ENCODE data around the gene RASA2. TPM values are rescaled to one million over a fixed set of nuclear protein-coding genes. Genes with fewer than 3 reads are reported as not detected.
"Not testable (repeated sequence)": the region's sequence is repeated elsewhere in the genome, so short reads cannot be mapped to it uniquely, and the experiment has no call there.

The RASA2 gene
- total RNA-seq, 2 experiments from 2014 or later = 34.7 to 35.0 TPM

DNA sequence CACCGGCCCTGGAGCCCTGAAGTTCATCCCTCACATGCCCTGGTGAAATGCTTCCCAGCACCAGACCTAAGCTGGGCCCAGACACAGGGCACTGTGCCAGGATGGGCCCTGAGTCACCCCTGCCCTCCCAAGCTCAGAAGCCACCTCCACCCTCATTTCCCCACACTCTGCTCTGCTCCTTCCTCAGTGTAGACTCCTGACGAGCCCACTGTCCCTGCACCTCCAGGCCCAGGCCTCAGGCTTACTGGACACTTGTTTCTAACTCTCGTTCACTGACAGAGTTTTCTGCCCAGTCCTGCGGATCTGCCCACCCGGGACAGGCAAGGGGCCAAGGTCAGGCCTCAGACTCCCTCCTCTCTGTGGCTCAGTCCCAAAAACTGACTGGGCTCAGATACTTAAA, 138.7 kb downstream of the RASA2 start:
- no peak overlapping the region for H3K27ac Mint-ChIP-seq
- no peaks in the 10 kb centered on the region for H3K4me1 Mint-ChIP-seq (ENCODE audit: low read depth)
- no peak overlapping the region for H3K4me3 Mint-ChIP-seq
- H3K27me3 Mint-ChIP-seq = no peaks in the 10 kb centered on the region
- ChIA-PET CTCF (interaction anchor here (1.0 kb wide), 1 partner anchor 171 kb away, joined by 4 read pairs; no protein-coding TSS in a partner anchor), POLR2A (no interaction called here)
- intact Hi-C loops (cut with micrococcal nuclease) = loop anchor here (5.0 kb wide), 1 partner anchor 163 kb away; no protein-coding TSS in a partner anchor
- H3K36me3 Mint-ChIP-seq = no peaks in the 10 kb centered on the region
- H3K9me3 Mint-ChIP-seq = peaks cover 16% of the 10 kb centered on the region
- no peak for DNase-seq

DNA sequence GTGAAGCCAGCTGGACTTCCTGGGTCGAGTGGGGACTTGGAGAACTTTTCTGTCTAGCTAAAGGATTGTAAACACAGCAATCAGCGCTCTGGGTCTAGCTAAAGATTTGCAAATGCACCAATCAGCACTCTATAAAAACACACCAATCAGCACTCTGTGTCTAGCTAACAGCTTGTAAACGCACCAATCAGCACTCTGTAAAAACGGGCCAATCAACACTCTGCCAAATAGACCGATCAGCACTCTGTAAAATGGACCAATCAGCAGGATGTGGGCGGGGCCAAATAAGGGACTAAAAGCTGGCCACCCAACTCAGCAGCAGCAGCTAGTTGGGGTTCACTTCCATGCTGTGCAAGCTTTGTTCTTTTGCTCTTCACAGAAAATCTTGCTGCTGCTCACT, 141.5 kb downstream of the RASA2 start:
- H3K9me3 Mint-ChIP-seq = peaks cover 16% of the 10 kb centered on the region
- CTCF ChIA-PET = interaction anchor here (1.8 kb wide), 1 partner anchor 16 kb away, joined by 4 read pairs; no protein-coding TSS in a partner anchor
- H3K4me1 Mint-ChIP-seq (ENCODE audit: low read depth); H3K27me3 Mint-ChIP-seq; H3K36me3 Mint-ChIP-seq; H3K4me3 Mint-ChIP-seq; POLR2A ChIA-PET; H3K27ac Mint-ChIP-seq; DNase-seq: not testable (repeated sequence)
- intact Hi-C loops (cut with micrococcal nuclease) = loop anchor here (5.0 kb wide), 1 partner anchor 166 kb away; no protein-coding TSS in a partner anchor

DNA sequence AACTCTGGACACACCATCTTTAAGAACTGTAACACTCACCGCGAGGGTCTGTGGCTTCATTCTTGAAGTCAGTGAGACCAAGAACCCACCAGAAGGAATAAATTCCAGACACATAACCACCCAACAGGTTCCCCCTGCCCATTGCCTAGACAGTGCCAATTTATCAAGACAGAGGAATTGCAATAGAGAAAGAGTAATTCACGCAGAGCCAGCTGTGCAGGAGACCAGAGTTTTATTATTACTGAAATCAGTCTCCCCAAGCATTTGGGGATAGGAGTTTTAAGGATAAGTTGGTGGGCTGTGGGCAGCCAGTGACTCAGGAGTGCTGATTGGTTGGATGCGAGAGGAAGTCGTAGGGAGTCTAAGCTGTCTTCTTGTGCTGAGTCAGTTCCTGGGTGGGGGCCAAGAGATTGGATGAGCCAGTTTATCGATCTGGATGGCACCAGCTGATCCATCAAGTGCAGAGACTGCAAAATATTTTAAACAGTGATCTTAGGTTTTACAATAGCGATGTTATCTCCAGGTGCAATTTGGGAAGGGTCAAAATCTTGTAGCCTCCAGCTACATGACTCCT, 142.1 kb downstream of the RASA2 start:
- intact Hi-C loops (cut with micrococcal nuclease) = loop anchor here (5.0 kb wide), 1 partner anchor 167 kb away; no protein-coding TSS in a partner anchor
- H3K4me3 Mint-ChIP-seq; H3K36me3 Mint-ChIP-seq; H3K27me3 Mint-ChIP-seq; DNase-seq; H3K27ac Mint-ChIP-seq; POLR2A ChIA-PET; H3K4me1 Mint-ChIP-seq (ENCODE audit: low read depth): not testable (repeated sequence)
- peaks cover 16% of the 10 kb centered on the region for H3K9me3 Mint-ChIP-seq
- CTCF ChIA-PET = interaction anchor here (1.8 kb wide), 1 partner anchor 15 kb away, joined by 4 read pairs; no protein-coding TSS in a partner anchor

DNA sequence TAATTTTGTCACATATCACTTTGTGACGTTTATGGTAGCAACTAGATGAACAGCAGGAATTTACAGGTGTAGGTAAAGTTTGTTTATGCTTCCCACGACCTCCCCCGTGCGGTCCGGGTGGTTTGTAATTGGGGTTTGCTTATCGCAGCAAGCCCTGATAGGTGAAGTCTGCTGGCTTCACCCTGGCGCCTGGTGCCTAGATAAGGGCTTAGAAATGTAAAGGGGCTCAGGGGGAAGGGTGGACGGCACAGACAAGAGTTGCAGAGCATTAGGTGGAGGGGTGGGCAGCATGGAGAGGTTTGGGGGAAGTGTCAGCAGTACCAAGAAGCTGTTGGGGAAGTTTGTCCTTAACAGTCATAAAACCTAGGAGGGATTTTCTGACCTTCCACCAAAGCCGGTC, 143.1 kb downstream of the RASA2 start:
- Mint-ChIP-seq H3K9me3 (peaks cover 16% of the 10 kb centered on the region), H3K4me1 (ENCODE audit: low read depth) (no peaks in the 10 kb centered on the region), H3K4me3 (no peak overlapping the region), H3K27ac (no peak overlapping the region), H3K36me3 (no peaks in the 10 kb centered on the region), H3K27me3 (no peaks in the 10 kb centered on the region)
- intact Hi-C loops (cut with micrococcal nuclease) = loop anchor here (5.0 kb wide), 1 partner anchor 168 kb away; no protein-coding TSS in a partner anchor
- CTCF ChIA-PET = no interaction called here
- POLR2A ChIA-PET = no interaction called here
- DNase-seq = no peak

DNA sequence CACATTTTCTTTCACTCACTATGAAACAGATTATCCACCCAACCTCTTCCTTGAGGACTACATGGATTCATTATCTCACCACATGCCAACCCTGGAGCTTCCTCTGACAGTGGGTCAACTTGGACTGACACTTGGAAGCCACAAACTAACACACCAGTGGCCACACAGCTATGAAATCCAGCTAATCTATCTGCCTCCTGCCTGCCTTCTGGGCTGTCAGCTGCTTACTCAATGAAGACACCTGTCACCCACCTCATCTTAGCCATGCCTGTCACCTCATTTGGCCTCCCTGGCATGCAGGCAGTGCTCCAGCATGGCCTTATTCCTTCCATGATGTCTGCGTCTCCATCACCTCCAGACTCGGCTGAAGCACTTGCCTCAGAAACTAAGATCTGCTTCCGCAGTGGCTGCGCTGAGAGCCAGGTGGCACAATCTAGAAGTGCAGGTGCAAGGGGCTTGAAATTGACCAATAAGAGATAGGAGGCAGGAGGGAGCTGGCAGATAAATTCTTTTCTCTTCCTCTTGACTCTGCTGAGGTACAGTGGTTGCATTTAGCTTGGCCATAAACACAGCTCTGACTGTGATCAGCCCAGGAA, 146.1 kb downstream of the RASA2 start:
- Mint-ChIP-seq H3K27me3 (no peaks in the 10 kb centered on the region), H3K4me3 (no peak overlapping the region), H3K9me3 (peaks cover 16% of the 10 kb centered on the region), H3K36me3 (no peaks in the 10 kb centered on the region), H3K4me1 (ENCODE audit: low read depth) (no peaks in the 10 kb centered on the region), H3K27ac (no peak overlapping the region)
- CTCF ChIA-PET = interaction anchor here (0.7 to 2.0 kb wide), 4 partner anchors 11 to 211 kb away, joined by 3 to 7 read pairs (median 4); no protein-coding TSS in a partner anchor
- intact Hi-C loops (cut with micrococcal nuclease) = no loop called here
- POLR2A ChIA-PET = no interaction called here
- DNase-seq = no peak

DNA sequence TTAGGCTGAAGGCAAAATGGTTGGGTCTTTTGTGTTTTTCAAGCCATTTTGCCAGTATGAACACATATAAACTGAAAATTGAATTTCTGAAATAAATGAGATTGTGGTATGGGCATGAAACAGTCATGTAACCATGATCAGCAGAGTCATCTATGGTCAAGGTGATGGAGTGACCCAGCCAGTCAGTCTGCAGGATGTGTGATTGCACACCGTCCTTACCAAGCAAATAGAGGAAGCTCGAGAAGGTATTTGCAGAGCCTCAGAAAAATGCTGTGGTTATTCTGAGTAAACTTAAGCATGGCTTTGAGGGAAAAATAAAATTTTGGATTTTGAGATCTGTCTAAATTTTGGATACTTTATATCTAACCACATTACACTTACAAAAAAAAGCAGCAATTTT, 155.4 kb downstream of the RASA2 start:
- Mint-ChIP-seq H3K27ac (no peak overlapping the region), H3K27me3 (no peaks in the 10 kb centered on the region), H3K4me3 (no peak overlapping the region), H3K9me3 (no peaks in the 10 kb centered on the region), H3K36me3 (no peaks in the 10 kb centered on the region), H3K4me1 (ENCODE audit: low read depth) (no peaks in the 10 kb centered on the region)
- ChIA-PET CTCF (interaction anchor here (1.1 kb wide), 1 partner anchor 182 kb away, joined by 3 read pairs; no protein-coding TSS in a partner anchor), POLR2A (no interaction called here)
- no peak for DNase-seq
- intact Hi-C loops (cut with micrococcal nuclease) = loop anchor here (10.0 kb wide), 1 partner anchor 67 kb away; no protein-coding TSS in a partner anchor

DNA sequence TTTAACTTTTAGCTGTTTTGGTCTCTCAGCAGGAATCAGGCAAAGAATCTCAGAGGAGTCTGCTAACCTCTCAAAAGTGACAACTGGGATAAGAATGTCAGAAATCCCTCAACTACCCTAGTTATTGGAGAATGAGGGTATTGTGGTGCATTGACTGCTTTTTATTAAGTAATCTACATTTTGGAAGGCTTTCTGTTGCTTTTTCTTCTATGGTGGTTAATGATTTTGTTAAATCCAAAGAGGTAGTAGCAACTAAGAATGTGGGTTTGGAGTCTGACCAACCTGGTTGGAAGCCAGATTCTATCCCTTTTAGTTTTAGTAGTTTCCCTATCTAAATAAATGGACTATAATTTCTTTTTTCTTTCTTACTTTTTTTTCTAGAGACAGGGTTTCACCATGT, 156.6 kb downstream of the RASA2 start:
- no peak for DNase-seq
- Mint-ChIP-seq H3K4me1 (ENCODE audit: low read depth) (no peaks in the 10 kb centered on the region), H3K9me3 (no peaks in the 10 kb centered on the region), H3K27ac (no peak overlapping the region), H3K4me3 (no peak overlapping the region), H3K27me3 (no peaks in the 10 kb centered on the region), H3K36me3 (no peaks in the 10 kb centered on the region)
- POLR2A ChIA-PET = no interaction called here
- CTCF ChIA-PET = interaction anchor here (1.0 to 2.8 kb wide), 7 partner anchors 11 to 338 kb away, joined by 3 to 27 read pairs (median 3); no protein-coding TSS in a partner anchor
- intact Hi-C loops (cut with micrococcal nuclease) = loop anchor here (10.0 kb wide), 1 partner anchor 69 kb away; no protein-coding TSS in a partner anchor

DNA sequence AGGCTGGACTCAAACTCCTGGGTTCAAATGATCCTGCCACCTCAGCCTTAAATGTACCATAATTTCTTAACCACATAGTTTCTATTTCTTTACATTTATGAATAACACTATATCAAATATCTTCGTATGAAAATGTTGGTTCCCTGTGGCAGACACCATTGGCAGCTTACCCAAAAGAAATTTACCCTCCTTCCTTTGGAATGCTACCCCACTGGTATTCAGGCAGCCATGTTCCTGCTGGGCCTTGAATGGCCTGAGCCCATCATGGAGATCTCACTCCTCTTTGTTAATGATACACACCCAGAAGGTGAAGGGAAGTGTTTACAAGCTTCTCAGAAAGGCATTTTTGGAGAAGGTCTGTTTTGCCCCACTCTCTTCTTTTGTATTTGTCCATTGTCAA, 157.0 kb downstream of the RASA2 start:
- no peaks in the 10 kb centered on the region for H3K27me3 Mint-ChIP-seq
- intact Hi-C loops (cut with micrococcal nuclease) = loop anchor here (1.0 to 10.0 kb wide), 3 partner anchors 69 to 341 kb away; no protein-coding TSS in a partner anchor
- CTCF ChIA-PET = interaction anchor here (0.7 to 3.3 kb wide), 13 partner anchors 11 to 339 kb away, joined by 3 to 27 read pairs (median 4); no protein-coding TSS in a partner anchor
- no peak overlapping the region for H3K27ac Mint-ChIP-seq
- no peaks in the 10 kb centered on the region for H3K36me3 Mint-ChIP-seq
- no peaks in the 10 kb centered on the region for H3K9me3 Mint-ChIP-seq
- no peaks in the 10 kb centered on the region for H3K4me1 Mint-ChIP-seq (ENCODE audit: low read depth)
- no peak for DNase-seq
- no peak overlapping the region for H3K4me3 Mint-ChIP-seq
- POLR2A ChIA-PET = no interaction called here

DNA sequence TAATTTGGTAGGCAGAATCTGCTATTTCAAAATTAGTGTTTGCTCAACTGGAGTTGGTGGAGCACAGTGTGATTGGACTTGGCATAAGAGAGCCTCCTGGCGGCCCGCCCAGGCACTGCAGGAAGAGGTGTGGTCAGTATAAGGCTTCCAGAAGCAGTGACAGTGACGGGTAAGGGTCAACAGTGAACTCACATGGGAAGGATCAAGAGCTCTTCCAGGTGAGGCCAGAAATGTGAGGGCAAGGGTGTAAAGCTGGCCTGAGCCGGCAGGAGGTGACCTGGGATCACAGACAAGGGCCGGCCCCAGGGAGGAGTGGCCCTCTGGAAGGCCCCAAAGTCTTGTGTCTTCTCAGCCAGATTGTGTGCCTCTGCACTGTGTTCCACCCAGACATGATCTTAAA, 158.1 kb downstream of the RASA2 start:
- H3K9me3 Mint-ChIP-seq = no peaks in the 10 kb centered on the region
- intact Hi-C loops (cut with micrococcal nuclease) = loop anchor here (1.0 to 10.0 kb wide), 3 partner anchors 70 to 342 kb away; no protein-coding TSS in a partner anchor
- no peaks in the 10 kb centered on the region for H3K4me1 Mint-ChIP-seq (ENCODE audit: low read depth)
- POLR2A ChIA-PET = no interaction called here
- H3K4me3 Mint-ChIP-seq = no peak overlapping the region
- H3K36me3 Mint-ChIP-seq = no peaks in the 10 kb centered on the region
- H3K27me3 Mint-ChIP-seq = no peaks in the 10 kb centered on the region
- peak; percentile 86 for DNase-seq
- CTCF ChIA-PET = interaction anchor here (0.5 to 3.3 kb wide), 16 partner anchors 24 to 772 kb away, joined by 3 to 27 read pairs (median 4); no protein-coding TSS in a partner anchor
- H3K27ac Mint-ChIP-seq = no peak overlapping the region

DNA sequence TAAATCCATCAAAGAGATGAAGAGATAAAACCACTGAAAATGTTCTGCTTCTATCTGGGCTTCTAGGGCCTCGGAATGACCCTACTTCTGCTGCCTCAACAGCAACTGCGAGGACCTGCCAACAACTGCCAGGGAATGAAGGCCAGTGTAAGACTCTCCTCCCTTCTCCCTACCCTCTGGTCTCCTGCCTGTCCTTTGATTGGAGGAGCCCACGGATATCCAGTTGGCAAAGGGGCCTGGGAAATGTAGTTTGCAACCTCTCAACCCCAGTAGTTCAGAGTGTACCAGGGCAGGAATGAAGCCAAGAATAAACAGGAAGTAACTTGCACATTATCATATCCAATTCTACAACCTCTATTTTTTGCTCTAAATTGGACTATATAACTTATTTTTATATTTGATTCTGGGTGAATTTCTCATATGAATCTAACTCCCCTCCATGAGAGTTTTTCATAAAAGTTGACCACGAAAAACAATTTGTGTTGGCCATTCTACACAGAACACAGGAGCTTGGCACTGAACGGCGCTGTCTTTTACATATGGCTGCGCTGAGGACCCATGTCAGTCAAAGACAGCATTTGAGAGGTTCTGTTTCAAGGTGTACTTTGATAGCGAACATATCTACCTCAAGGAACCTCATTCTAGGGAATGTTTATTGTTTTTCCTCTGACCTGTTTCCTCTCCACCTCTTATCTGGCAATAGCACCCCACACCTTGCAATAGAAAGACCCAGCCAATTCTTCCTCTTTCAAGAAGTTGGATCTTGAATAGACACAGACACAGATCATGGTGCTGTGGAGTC, 160.1 kb downstream of the RASA2 start:
- no peaks in the 10 kb centered on the region for H3K27me3 Mint-ChIP-seq
- no peaks in the 10 kb centered on the region for H3K4me1 Mint-ChIP-seq (ENCODE audit: low read depth)
- H3K4me3 Mint-ChIP-seq = no peak overlapping the region
- ChIA-PET CTCF (interaction anchor here (1.1 to 3.3 kb wide), 4 partner anchors 186 to 343 kb away, joined by 3 to 15 read pairs (median 6); no protein-coding TSS in a partner anchor), POLR2A (no interaction called here)
- intact Hi-C loops (cut with micrococcal nuclease) = loop anchor here (10.0 kb wide), 1 partner anchor 72 kb away; no protein-coding TSS in a partner anchor
- H3K27ac Mint-ChIP-seq = no peak overlapping the region
- no peak for DNase-seq
- no peaks in the 10 kb centered on the region for H3K9me3 Mint-ChIP-seq
- no peaks in the 10 kb centered on the region for H3K36me3 Mint-ChIP-seq

DNA sequence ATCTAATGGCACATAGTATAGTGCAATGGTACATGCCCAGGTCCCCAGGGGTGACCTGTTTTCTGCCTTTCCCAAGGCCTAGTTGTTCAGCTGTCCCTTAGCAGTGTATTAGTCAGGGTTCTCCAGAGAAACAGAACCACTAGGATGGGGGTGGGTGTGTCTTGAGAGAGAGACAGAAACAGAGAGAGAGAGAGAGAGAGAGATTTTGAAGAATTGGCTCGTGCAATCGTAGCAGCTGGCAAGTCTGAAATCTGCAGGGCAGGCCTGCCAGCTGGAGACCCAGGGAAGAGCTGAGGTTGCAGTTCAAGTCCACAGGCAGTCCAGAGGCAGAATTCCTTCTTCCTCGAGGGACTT, 160.7 kb downstream of the RASA2 start:
- Mint-ChIP-seq H3K4me1 (ENCODE audit: low read depth) (no peaks in the 10 kb centered on the region), H3K27ac (no peak overlapping the region)

More for the DNA sequence above, 160.7 kb downstream of the RASA2 start:
- Mint-ChIP-seq H3K9me3 (no peaks in the 10 kb centered on the region), H3K36me3 (no peaks in the 10 kb centered on the region), H3K4me3 (no peak overlapping the region), H3K27me3 (no peaks in the 10 kb centered on the region)
- intact Hi-C loops (cut with micrococcal nuclease) = loop anchor here (10.0 kb wide), 1 partner anchor 73 kb away; no protein-coding TSS in a partner anchor
- ChIA-PET CTCF (interaction anchor here (0.6 to 2.3 kb wide), 3 partner anchors 187 to 287 kb away, joined by 3 to 9 read pairs (median 3); no protein-coding TSS in a partner anchor), POLR2A (no interaction called here)
- no peak for DNase-seq
